HG03469 (cell line): ENCODE data around the gene SNX24.

ENCODE experiments used
- ATAC-seq: cut with Tn5 transposase; IDR thresholded peaks from one replicate; pipeline ENCODE4 v1.9.1; 2021; ENCODE audit warnings: mild to moderate bottlenecking, moderate library complexity, moderate number of reproducible peaks; ENCODE audit not compliant: unreplicated experiment

SNX24 gene

DNA sequence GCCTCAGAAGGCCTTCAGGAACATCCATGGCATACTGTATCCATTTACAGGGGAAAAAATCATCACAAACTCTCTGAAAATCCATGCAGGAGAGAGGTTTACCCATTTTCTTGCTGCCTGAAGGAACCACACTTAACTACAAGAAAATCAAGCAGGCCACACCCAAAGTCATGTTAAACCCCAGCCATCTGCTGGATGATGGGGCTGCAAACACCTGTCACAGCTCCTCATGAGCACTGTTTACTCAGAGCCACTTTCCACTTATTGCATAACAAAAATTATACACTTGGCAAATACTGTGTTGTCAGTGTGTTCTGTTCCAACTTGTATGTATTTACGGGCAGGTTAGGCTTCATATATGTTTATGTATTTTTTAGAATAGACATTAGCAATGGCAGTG lies 155.3 kb downstream of the SNX24 start:
- no peak for ATAC-seq

DNA sequence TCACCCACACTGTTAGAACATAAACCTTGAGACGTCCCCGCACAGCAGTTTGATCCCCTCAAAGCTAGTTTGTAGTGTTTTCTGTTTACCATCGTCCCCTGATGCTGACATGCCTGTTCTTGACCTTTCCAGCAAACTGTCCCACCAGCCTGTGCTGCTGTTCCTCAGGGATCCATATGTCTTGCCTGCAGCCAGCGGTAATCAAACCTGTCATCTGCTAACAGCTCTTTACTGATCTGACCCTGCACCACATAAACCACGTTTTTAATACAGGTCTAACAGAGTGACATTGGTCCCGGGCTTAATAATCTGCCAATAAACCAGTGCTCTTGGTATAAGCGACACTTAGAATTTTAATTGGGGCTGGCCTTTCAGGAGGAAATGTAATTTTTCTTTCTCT lies 156.4 kb downstream of the SNX24 start:
- ATAC-seq: no peak

- no peak for ATAC-seq
Observed at GRCh38 chr5:123007182-123007581, 161.8 kb downstream of the SNX24 start.

DNA sequence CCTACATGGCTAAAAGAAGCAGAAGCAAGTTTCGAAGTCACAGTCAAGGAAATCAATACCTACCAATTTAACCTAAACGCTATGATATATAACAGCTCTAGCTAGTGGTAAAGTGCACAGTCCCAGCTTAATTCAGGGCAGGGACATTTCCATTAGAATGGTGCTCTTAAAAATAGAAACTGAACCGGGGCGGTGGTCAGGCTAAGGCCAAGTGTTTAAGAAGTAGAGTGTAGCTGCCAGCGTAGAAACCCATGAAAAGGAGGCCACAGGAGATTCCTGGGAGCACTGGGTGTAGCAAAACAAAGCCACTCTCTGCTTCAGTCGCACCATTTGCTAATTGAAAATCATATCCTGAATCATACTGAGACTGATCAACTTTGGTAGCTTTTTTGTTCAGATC lies 162.3 kb downstream of the SNX24 start:
- ATAC-seq: no peak

GRCh38 chr5:123012321-123012720 lies 166.9 kb downstream of the SNX24 start:
- no peak for ATAC-seq

DNA sequence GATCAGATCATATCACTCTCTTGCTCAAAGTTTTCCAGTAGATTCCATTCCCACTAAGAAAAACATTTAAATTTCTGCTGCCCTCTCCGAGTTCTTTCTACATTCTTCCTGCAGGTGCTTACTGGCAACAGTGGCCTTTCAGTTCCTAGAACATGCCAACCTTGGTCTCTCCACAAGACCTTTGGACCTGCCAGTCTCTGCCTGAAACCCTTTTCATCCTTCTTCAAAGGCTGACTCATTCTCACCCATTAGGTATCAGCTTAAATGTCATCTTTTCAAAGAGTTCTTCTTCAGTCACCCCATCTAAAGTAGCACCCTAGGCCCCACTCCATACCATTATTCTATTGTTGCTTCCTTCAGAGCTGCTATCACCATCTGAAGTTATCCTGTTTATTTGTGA lies 169.3 kb downstream of the SNX24 start:
- ATAC-seq: no peak

GRCh38 chr5:123028222-123028621 lies 182.8 kb downstream of the SNX24 start:
- ATAC-seq: no peak

- ATAC-seq: no peak
Observed at GRCh38 chr5:123033157-123033671, 187.8 kb downstream of the SNX24 start.

GRCh38 chr5:123035360-123035917 lies 190.0 kb downstream of the SNX24 start:
- ATAC-seq: no peak

DNA sequence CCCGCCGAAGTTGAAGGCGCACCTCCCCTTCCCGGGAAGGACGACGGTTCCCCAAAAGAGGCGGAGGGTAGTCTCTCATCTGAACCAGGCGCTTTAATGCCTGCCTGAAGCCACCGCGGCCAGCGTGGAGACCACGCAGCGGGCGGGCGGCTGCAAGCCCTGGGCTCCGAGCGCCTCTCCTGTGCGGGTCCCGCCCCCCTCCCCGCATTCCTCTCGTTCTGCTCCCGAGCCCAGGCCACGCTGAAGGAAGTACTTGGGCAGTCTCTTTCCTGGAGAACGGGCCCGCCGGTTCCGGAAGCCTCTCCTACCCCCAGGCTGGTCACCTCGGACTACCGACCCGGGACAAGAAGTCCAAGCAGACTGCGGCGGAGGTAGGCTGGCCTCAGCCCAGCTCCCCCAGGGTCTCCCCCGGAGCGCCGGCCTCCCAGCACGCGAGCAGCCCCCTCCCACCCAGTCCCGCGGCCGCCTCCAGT lies 190.5 kb downstream of the SNX24 start:
- no peak for ATAC-seq

GRCh38 chr5:123036391-123037103 lies 191.1 kb downstream of the SNX24 start, which contains the start of gene PPIC:
Gene PPIC, minus strand, starts transcription at chr5:123036725. Its CDS starts 100 bp downstream, at chr5:123036625.
- no peak for ATAC-seq

- no peak for ATAC-seq
Observed at GRCh38 chr5:123037104-123037418, 191.6 kb downstream of the SNX24 start.

- ATAC-seq: no peak
Observed at GRCh38 chr5:123039673-123040072, 194.3 kb downstream of the SNX24 start.

GRCh38 chr5:123044926-123045617 lies 199.7 kb downstream of the SNX24 start:
- ATAC-seq: no peak

DNA sequence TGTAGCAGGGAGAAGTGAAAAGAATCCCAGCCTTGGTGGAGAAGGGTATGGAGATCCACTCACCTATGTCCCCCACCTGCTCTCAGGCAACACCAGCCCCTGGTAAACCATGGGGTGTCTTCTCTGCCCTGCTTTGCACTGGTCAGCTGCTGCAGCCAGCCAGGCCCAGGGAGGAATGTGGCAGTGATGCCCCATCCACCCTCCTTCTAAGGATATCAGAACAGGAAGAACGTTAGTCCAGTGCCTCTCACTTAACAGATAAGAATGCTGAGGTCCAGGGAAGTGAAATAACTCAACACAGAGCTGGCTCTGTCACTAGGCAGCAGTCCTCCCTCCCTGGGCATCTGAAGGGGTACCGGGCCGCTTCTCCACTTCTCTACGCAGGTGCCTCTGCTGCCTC lies 200.8 kb downstream of the SNX24 start:
- no peak for ATAC-seq

DNA sequence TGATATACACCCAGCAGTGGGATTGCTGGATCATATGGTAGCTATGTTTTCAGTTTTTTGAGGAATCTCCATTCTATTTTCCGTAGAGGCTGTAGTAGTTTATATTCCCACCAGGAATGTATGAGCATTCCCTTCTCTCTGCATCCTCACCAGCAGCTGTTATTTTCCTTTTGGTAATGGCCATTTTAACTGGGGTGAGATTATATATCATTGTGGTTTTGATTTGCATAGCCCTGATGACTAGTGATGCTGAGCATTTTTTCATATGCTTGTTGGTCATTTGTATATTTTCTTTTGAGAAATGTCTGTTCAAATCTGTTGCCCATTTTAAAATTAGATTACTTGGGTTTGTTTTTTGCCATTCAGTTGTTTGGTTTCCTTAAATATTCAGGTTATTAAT lies 202.3 kb downstream of the SNX24 start:
- ATAC-seq: no peak

- ATAC-seq: no peak
Observed at GRCh38 chr5:123051206-123051605, 205.8 kb downstream of the SNX24 start.
